ENCODE results near the gene NRCAM. TPM values are rescaled to one million over a fixed set of nuclear protein-coding genes. Genes with fewer than 3 reads are reported as not detected.
"Not testable (repeated sequence)": the region's sequence is repeated elsewhere in the genome, so short reads cannot be mapped to it uniquely, and the experiment has no call there.

Gene NRCAM
- total RNA-seq (10 to 100 TPM in 1 of 5 donors, 1 to 10 TPM in 4; 3.1 to 10.7 (median 5.0) TPM), total RNA-seq (0.36 to 15.5 (median 3.7) reads per million in 29 experiments)
- total RNA-seq (2013), result 3.5 TPM

GRCh38 chr7:108455998-108456677, at the start of gene NRCAM:
TSS of gene NRCAM (minus strand) at chr7:108456436. CDS start at chr7:108240064, 216,372 bp downstream.
- H3K4me3 ChIP-seq (ENCODE audit: control insufficient read depth in 1 of 2, extremely low read depth in 1 of 2, low read length in 1 of 2), result peak within 1 kb of the TSS; percentile 46 to 83
- CTCF ChIA-PET, result interaction anchor here (0.6 to 2.2 kb wide), 4 partner anchors 14 to 43 kb away, joined by 3 to 8 read pairs (median 5); no protein-coding TSS in a partner anchor
- H3K36me3 Mint-ChIP-seq, result no peaks in the 10 kb centered on the region
- H3K36me3 ChIP-seq (ENCODE audit: control insufficient read depth in 2 of 2, extremely low read depth in 1 of 2, insufficient read depth in 1 of 2, low read length in 1 of 2), result no peaks in the 10 kb centered on the region
- H3K4me1 ChIP-seq (ENCODE audit: control insufficient read depth in 1 of 2, extremely low read depth in 1 of 2, insufficient read depth in 2 of 2, low read length in 2 of 2), result peaks cover 10 to 11% of the 10 kb centered on the region in 2 experiments
- WGBS (ENCODE audit: insufficient coverage), result under 1% methylated on average over 60 of the region's 81 CpGs
- H3K4me3 Mint-ChIP-seq, result peak within 1 kb of the TSS; percentile 64 to 88 (median 69)
- H3K27ac Mint-ChIP-seq, result no peak within 1 kb of the TSS
- peak; percentile 59 to 75 (median 61) for ATAC-seq (replicated peaks in 1 of 4)
- H3K9me3 ChIP-seq, result no peaks in the 10 kb centered on the region
- H3K9me3 Mint-ChIP-seq, result no peaks in the 10 kb centered on the region
- H3K27ac ChIP-seq (ENCODE audit: low read length), result no peak within 1 kb of the TSS
- H3K27me3 ChIP-seq (replicated peaks in 1 of 2; ENCODE audit: control insufficient read depth in 2 of 2, extremely low read depth in 1 of 2, insufficient read depth in 2 of 2, low read length in 1 of 2), result peaks cover 20 to 25% of the 10 kb centered on the region in 2 experiments
- H3K27me3 Mint-ChIP-seq, result peaks cover 32 to 53% of the 10 kb centered on the region in 2 donors
- H3K4me1 Mint-ChIP-seq, result peaks cover 27 to 42% (median 30%) of the 10 kb centered on the region in 3 donors
- POLR2A ChIA-PET, result interaction anchor here in 1 of 2 donors (0.5 kb wide), 1 partner anchor 18 kb away, joined by 4 read pairs; no protein-coding TSS in a partner anchor
- peak in 29 of 35 experiments; percentile 7 to 68 (median 33) for DNase-seq

- H3K9me3 Mint-ChIP-seq; CTCF ChIA-PET; H3K4me3 Mint-ChIP-seq; H3K27ac ChIP-seq (ENCODE audit: low read length); H3K4me1 ChIP-seq (ENCODE audit: control insufficient read depth in 1 of 2, extremely low read depth in 1 of 2, insufficient read depth in 2 of 2, low read length in 2 of 2); H3K27me3 Mint-ChIP-seq; ATAC-seq (replicated peaks in 1 of 4); POLR2A ChIA-PET; H3K27ac Mint-ChIP-seq; H3K4me3 ChIP-seq (ENCODE audit: control insufficient read depth in 1 of 2, extremely low read depth in 1 of 2, low read length in 1 of 2); DNase-seq; H3K27me3 ChIP-seq (replicated peaks in 1 of 2; ENCODE audit: control insufficient read depth in 2 of 2, extremely low read depth in 1 of 2, insufficient read depth in 2 of 2, low read length in 1 of 2); H3K9me3 ChIP-seq: not testable (repeated sequence)
- WGBS (ENCODE audit: insufficient coverage), result no CpG with 5 or more reads among the region's 3 CpGs
- peaks cover 4 to 23% of the 10 kb centered on the region in 2 donors for H3K36me3 ChIP-seq (ENCODE audit: control insufficient read depth in 2 of 2, extremely low read depth in 1 of 2, insufficient read depth in 1 of 2, low read length in 1 of 2)
- H3K36me3 Mint-ChIP-seq, result peaks cover 25% of the 10 kb centered on the region
- H3K4me1 Mint-ChIP-seq, result peaks cover 0 to 10% (median 7%) of the 10 kb centered on the region in 3 donors
Observed at GRCh38 chr7:108504576-108504975, 48.3 kb upstream of the NRCAM start.

- Histone ChIP-seq H3K4me3 (ENCODE audit: control insufficient read depth in 1 of 2, extremely low read depth in 1 of 2, low read length in 1 of 2) (no peak overlapping the region), H3K4me1 (ENCODE audit: control insufficient read depth in 1 of 2, extremely low read depth in 1 of 2, insufficient read depth in 2 of 2, low read length in 2 of 2) (no peaks in the 10 kb centered on the region), H3K27ac (ENCODE audit: low read length) (peak overlapping the region; percentile 21), H3K9me3 (no peaks in the 10 kb centered on the region), H3K27me3 (replicated peaks in 1 of 2; ENCODE audit: control insufficient read depth in 2 of 2, extremely low read depth in 1 of 2, insufficient read depth in 2 of 2, low read length in 1 of 2) (no peaks in the 10 kb centered on the region), H3K36me3 (ENCODE audit: control insufficient read depth in 2 of 2, extremely low read depth in 1 of 2, insufficient read depth in 1 of 2, low read length in 1 of 2) (peaks cover 4 to 26% of the 10 kb centered on the region in 2 donors)
- ATAC-seq (replicated peaks in 1 of 4) (no peak), DNase-seq (no peak)
- H3K27ac Mint-ChIP-seq, result peak overlapping the region in 1 of 2 donors; percentile 78
- H3K4me3 Mint-ChIP-seq, result no peak overlapping the region
- H3K4me1 Mint-ChIP-seq, result peaks cover 0 to 10% (median 7%) of the 10 kb centered on the region in 3 donors
- H3K9me3 Mint-ChIP-seq, result no peaks in the 10 kb centered on the region
- POLR2A ChIA-PET, result no interaction called here
- H3K36me3 Mint-ChIP-seq, result peaks cover 33% of the 10 kb centered on the region
- WGBS (ENCODE audit: insufficient coverage), result no CpG with 5 or more reads among the region's 5 CpGs
- CTCF ChIA-PET, result interaction anchor here in 1 of 2 donors (0.6 to 0.9 kb wide), 4 partner anchors 10 to 324 kb away, joined by 3 to 4 read pairs (median 3); no protein-coding TSS in a partner anchor
- no peaks in the 10 kb centered on the region for H3K27me3 Mint-ChIP-seq
Observed at GRCh38 chr7:108503112-108504026, 47.1 kb upstream of the NRCAM start.

GRCh38 chr7:108499566-108499965, 43.3 kb upstream of the NRCAM start:
- Mint-ChIP-seq H3K4me1 (peaks cover 0 to 10% (median 5%) of the 10 kb centered on the region in 3 donors), H3K9me3 (no peaks in the 10 kb centered on the region), H3K27me3 (no peaks in the 10 kb centered on the region), H3K27ac (no peak overlapping the region), H3K4me3 (no peak overlapping the region), H3K36me3 (peaks cover 41% of the 10 kb centered on the region)
- DNase-seq (no peak), ATAC-seq (replicated peaks in 1 of 4) (no peak)
- H3K27me3 ChIP-seq (replicated peaks in 1 of 2; ENCODE audit: control insufficient read depth in 2 of 2, extremely low read depth in 1 of 2, insufficient read depth in 2 of 2, low read length in 1 of 2), result no peaks in the 10 kb centered on the region
- POLR2A ChIA-PET, result interaction anchor here in 1 of 2 donors (0.6 kb wide), 1 partner anchor 1469 kb away, joined by 11 read pairs; no protein-coding TSS in a partner anchor
- WGBS (ENCODE audit: insufficient coverage), result 80% methylated on average over 1 of the region's 1 CpG
- CTCF ChIA-PET, result interaction anchor here (1.0 kb wide), 2 partner anchors 15 to 43 kb away, joined by 3 read pairs; partner anchors contain the start of gene NRCAM (in 1 of the 2)
- no peaks in the 10 kb centered on the region for H3K9me3 ChIP-seq
- no peak overlapping the region for H3K27ac ChIP-seq (ENCODE audit: low read length)
- no peak overlapping the region for H3K4me3 ChIP-seq (ENCODE audit: control insufficient read depth in 1 of 2, extremely low read depth in 1 of 2, low read length in 1 of 2)
- H3K4me1 ChIP-seq (ENCODE audit: control insufficient read depth in 1 of 2, extremely low read depth in 1 of 2, insufficient read depth in 2 of 2, low read length in 2 of 2), result no peaks in the 10 kb centered on the region
- H3K36me3 ChIP-seq (ENCODE audit: control insufficient read depth in 2 of 2, extremely low read depth in 1 of 2, insufficient read depth in 1 of 2, low read length in 1 of 2), result peaks cover 4 to 25% of the 10 kb centered on the region in 2 donors

GRCh38 chr7:108498481-108498880, 42.2 kb upstream of the NRCAM start:
- Mint-ChIP-seq H3K9me3 (no peaks in the 10 kb centered on the region), H3K36me3 (peaks cover 41% of the 10 kb centered on the region), H3K27ac (no peak overlapping the region), H3K4me3 (no peak overlapping the region), H3K4me1 (peaks cover 0 to 5% (median 2%) of the 10 kb centered on the region in 3 donors), H3K27me3 (no peaks in the 10 kb centered on the region)
- Histone ChIP-seq H3K4me3 (ENCODE audit: control insufficient read depth in 1 of 2, extremely low read depth in 1 of 2, low read length in 1 of 2) (no peak overlapping the region), H3K9me3 (no peaks in the 10 kb centered on the region), H3K4me1 (ENCODE audit: control insufficient read depth in 1 of 2, extremely low read depth in 1 of 2, insufficient read depth in 2 of 2, low read length in 2 of 2) (no peaks in the 10 kb centered on the region), H3K27ac (ENCODE audit: low read length) (no peak overlapping the region), H3K27me3 (replicated peaks in 1 of 2; ENCODE audit: control insufficient read depth in 2 of 2, extremely low read depth in 1 of 2, insufficient read depth in 2 of 2, low read length in 1 of 2) (no peaks in the 10 kb centered on the region), H3K36me3 (ENCODE audit: control insufficient read depth in 2 of 2, extremely low read depth in 1 of 2, insufficient read depth in 1 of 2, low read length in 1 of 2) (peaks cover 4 to 31% of the 10 kb centered on the region in 2 donors)
- CTCF ChIA-PET, result interaction anchor here (0.6 to 4.0 kb wide), 12 partner anchors 9 to 1036 kb away, joined by 3 to 53 read pairs (median 4); partner anchors contain the start of genes NRCAM (in 1 of the 2) and PNPLA8 (in 1 of the 2)
- ATAC-seq (replicated peaks in 1 of 4) (no peak), DNase-seq (no peak)
- WGBS (ENCODE audit: insufficient coverage), result no CpG with 5 or more reads among the region's 6 CpGs
- POLR2A ChIA-PET, result interaction anchor here in 1 of 2 donors (0.6 to 0.9 kb wide), 2 partner anchors 12 to 28 kb away, joined by 3 read pairs; no protein-coding TSS in a partner anchor

Data from T-cell (primary cell).